ENCODE data around the gene OR2A7.
"Not testable (repeated sequence)": the region's sequence is repeated elsewhere in the genome, so short reads cannot be mapped to it uniquely, and the experiment has no call there.

The OR2A7 gene

DNA sequence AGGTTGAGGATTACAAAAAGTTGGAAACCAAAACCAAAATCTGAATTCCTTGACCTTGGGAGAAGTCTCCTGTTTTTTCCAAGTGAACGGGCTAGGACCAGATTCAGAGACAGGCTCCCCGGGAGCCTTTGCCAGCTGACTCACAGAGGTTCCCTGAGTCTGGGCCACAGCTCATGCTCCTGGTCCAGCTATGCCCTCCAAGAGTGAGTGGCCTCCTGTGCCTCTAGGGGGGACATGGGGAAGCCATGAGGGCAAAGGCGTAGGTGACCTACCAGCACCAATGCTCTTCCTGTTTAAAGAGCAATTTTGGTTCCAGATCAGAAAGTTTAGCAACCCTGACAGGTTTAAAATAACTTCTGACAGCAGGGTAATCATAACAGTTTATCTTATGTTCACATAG lies 35.8 kb downstream of the OR2A7 start:
- not testable (repeated sequence) for DNase-seq; H3K9me3 ChIP-seq; H3K4me1 ChIP-seq; H3K4me3 ChIP-seq (ENCODE audit: low read depth, low read length); H3K27me3 ChIP-seq; H3K36me3 ChIP-seq

DNA sequence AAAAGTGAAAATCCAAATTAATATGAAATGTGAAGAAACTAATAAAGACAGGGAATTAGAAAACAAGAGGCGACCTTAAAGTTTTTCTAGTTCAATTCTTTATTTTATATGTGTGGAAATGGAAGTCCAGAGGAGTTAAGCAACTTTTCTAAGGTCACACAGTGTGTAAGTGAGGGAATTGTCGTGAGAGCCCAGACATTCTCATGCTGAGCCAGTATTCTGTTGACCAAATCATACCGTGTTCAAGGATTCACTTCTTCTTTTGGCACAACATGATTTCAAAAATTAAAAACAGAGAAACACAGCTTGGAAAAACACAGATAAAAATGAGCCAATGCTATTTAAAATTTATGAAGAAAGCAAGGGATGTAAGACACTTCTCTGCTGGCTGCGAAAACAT lies 37.7 kb downstream of the OR2A7 start:
- H3K4me1 ChIP-seq; H3K36me3 ChIP-seq; H3K4me3 ChIP-seq (ENCODE audit: low read depth, low read length); H3K9me3 ChIP-seq; H3K27me3 ChIP-seq; DNase-seq: not testable (repeated sequence)

DNA sequence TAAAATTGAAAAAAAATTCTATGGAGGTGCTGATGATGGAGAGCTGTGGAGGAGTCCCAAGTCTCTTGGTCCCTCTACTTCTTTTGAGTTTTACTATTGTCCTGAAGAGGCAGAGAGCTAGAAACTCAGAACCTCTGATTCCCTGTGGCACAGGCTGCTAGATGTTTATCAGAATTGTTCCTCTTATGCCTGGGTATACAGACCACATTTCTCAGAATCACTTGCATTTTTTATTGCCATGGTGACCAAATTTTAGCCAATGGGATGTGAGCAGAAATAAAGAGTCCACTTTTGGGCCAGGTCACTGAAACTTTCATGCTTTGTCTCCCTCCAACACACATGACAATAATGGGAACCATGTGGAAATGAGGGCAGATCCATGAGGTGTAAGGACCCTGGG lies 40.9 kb downstream of the OR2A7 start:
- H3K4me3 ChIP-seq (ENCODE audit: low read depth, low read length); H3K4me1 ChIP-seq; H3K27me3 ChIP-seq; DNase-seq; H3K36me3 ChIP-seq; H3K9me3 ChIP-seq: not testable (repeated sequence)

DNA sequence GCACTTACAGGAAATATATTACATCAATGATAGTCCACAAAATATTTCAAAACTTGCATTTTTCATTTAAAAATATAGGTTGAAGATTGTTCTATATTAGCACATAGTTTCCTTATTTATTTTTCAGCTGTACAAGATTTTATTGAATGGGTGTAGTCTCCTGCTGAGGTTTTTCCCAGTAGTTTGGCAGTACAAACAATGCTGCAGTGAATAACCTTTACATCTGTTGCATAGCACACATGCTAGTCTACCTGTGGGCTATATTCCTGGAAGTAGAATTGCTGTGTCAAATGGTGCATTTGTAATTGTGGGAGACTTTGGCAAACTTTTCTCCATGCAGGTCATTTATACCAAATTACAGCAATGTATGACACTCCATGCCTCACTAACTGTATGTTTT lies 44.1 kb downstream of the OR2A7 start:
- not testable (repeated sequence) for H3K9me3 ChIP-seq; H3K27me3 ChIP-seq; H3K4me1 ChIP-seq; H3K4me3 ChIP-seq (ENCODE audit: low read depth, low read length); DNase-seq; H3K36me3 ChIP-seq

DNA sequence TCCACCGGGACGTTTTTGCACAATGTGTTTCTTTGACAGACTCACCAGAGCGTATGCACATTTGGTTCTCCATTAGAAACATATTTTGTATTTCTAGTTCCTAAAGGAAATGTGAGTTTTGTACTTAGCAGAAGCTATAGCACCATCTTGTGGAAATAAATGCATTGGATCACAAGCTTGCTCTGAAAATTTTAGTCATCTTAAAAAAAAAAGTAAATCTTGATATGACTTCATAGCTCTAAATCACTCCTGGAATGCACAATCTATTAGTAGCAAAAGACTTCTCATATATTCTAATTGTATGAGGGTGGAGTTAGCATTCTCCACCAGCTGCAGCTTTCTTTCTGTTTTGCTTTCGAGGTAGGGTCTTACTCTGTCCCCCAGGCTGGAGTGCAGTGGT lies 45.4 kb downstream of the OR2A7 start:
- not testable (repeated sequence) for H3K36me3 ChIP-seq; H3K4me3 ChIP-seq (ENCODE audit: low read depth, low read length); H3K9me3 ChIP-seq; H3K4me1 ChIP-seq; H3K27me3 ChIP-seq; DNase-seq

DNA sequence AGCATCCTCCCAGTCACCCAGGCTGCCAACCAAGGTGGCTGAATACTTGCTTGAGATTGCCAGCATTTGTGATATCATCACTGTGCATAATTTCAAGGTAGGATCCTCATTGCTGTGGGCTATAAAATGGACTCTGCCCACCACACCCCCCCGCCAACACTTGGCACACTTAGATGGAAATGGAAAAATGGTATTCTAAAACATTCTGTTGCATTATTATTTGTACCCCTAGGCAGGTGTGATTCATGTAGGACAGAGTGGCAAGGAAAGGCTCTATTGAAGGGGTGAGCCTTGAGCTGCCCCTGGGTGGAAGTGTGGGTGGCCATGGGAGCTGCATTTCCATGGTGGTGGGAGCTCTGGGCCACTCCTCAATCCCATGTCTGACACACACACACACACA lies 46.0 kb downstream of the OR2A7 start:
- not testable (repeated sequence) for H3K36me3 ChIP-seq; H3K4me3 ChIP-seq (ENCODE audit: low read depth, low read length); H3K4me1 ChIP-seq; DNase-seq; H3K9me3 ChIP-seq; H3K27me3 ChIP-seq

DNA sequence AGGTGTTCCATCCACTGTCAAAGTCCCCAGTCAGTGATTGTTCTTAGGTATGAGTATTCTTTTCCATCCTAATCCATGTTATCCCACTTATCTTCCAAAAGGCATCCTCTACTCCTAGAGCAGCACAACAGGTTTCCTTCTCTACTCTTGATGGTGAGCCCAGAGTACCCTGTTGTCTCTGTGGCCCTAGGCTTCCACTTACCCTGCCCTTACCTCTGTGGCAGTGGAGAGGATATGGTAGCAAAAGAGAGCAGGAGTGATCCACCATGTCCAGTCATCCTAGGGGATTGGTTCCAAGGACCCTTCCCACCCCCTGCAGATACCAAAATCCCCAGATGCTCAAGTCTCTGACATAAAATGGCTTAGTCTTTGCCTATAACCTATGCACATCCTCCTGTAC lies 47.4 kb downstream of the OR2A7 start:
- not testable (repeated sequence) for H3K4me1 ChIP-seq; H3K27me3 ChIP-seq; H3K36me3 ChIP-seq; DNase-seq; H3K9me3 ChIP-seq; H3K4me3 ChIP-seq (ENCODE audit: low read depth, low read length)

Data from BE2C (cell line).